Neural cell (in vitro differentiated cells): ENCODE data around the gene APRT. TPM values are rescaled to one million over a fixed set of nuclear protein-coding genes. Genes with fewer than 3 reads are reported as not detected.

Experiments
- H2AFZ ChIP-seq: fragments of 200-600, 300-800 bp; sonication (generic), shearing (Covaris generic); 2 replicates; pipeline ENCODE4 v1.6.0; 2014; ENCODE audit warnings: low read depth, mild to moderate bottlenecking, antibody characterized with exemption, low read length, moderate library complexity
- H3F3A ChIP-seq: fragments of 200-600 bp; shearing (Covaris generic); 2 replicates; pipeline ENCODE4 v1.6.1; 2016; ENCODE audit warnings: mild to moderate bottlenecking, moderate library complexity, mixed read lengths, antibody characterized with exemption, low read length; ENCODE audit not compliant: insufficient read depth, poor library complexity, severe bottlenecking
- H3K27ac ChIP-seq: fragments of 200-600, 300-800 bp; sonication (generic), shearing (Covaris generic); 2 replicates; pipeline ENCODE4 v1.5.1; 2014; ENCODE audit warnings: mild to moderate bottlenecking, low read length, moderate library complexity
- H3K27me3 ChIP-seq: fragments of 300-800, 200-600 bp; sonication (generic), shearing (Covaris generic); 2 replicates; pipeline ENCODE4 v1.6.0; 2014; ENCODE audit warnings: mild to moderate bottlenecking, low read depth, low read length, moderate library complexity; ENCODE audit not compliant: insufficient read depth
- H3K36me3 ChIP-seq: fragments of 300-800, 200-600 bp; sonication (generic), shearing (Covaris generic); 2 replicates; pipeline ENCODE4 v1.5.1; 2014; ENCODE audit warnings: mild to moderate bottlenecking, antibody characterized with exemption, low read length, moderate library complexity; ENCODE audit not compliant: insufficient read depth
- H3K4me2 ChIP-seq: fragments of 300-800, 200-600 bp; sonication (generic), shearing (Covaris generic); 2 replicates; pipeline ENCODE4 v1.6.0; 2014; ENCODE audit warnings: mild to moderate bottlenecking, low read length
- H3K4me3 ChIP-seq: fragments of 300-800, 200-600 bp; sonication (generic), shearing (Covaris generic); 2 replicates; pipeline ENCODE4 v1.5.1; 2014; ENCODE audit warnings: mild to moderate bottlenecking, low read length, moderate library complexity
- H3K79me2 ChIP-seq: fragments of 200-600 bp; shearing (Covaris generic); replicated peaks from 2 replicates; pipeline ENCODE4 v1.6.0; 2014; ENCODE audit warnings: mild to moderate bottlenecking, low read length, moderate library complexity; ENCODE audit not compliant: insufficient read depth
- H3K9ac ChIP-seq: fragments of 300-800, 200-600 bp; sonication (generic), shearing (Covaris generic); 2 replicates; pipeline ENCODE4 v1.6.1; 2016; ENCODE audit warnings: mild to moderate bottlenecking, low read length, mixed read lengths
- H3K9me2 ChIP-seq: fragments of 200-600 bp; shearing (Covaris generic); 2 replicates; pipeline ENCODE4 v1.6.1; 2016; ENCODE audit warnings: mild to moderate bottlenecking, low read length, mixed read lengths; ENCODE audit not compliant: insufficient read depth
- H3K9me3 ChIP-seq: fragments of 200-600, 300-800 bp; sonication (generic), shearing (Covaris generic); 2 replicates; pipeline ENCODE4 v1.6.1; 2016; ENCODE audit warnings: mild to moderate bottlenecking, mixed run types, low read length, moderate library complexity, mixed read lengths
- H4K20me1 ChIP-seq: fragments of 200-600 bp; shearing (Covaris generic); 2 replicates; pipeline ENCODE4 v1.6.1; 2016; ENCODE audit warnings: mild to moderate bottlenecking, mixed run types; ENCODE audit not compliant: insufficient read depth
- CTCF ChIP-seq: fragments of 450-650 bp; IDR thresholded peaks from 2 replicates; pipeline ENCODE4 v1.5.1; 2014; ENCODE audit warnings: antibody characterized with exemption, mild to moderate bottlenecking, moderate library complexity; ENCODE audit not compliant: poor library complexity, severe bottlenecking
- EP300 ChIP-seq: fragments of 450-650 bp; conservative IDR thresholded peaks from 2 replicates; pipeline ENCODE4 v1.6.1; 2014; ENCODE audit warnings: antibody characterized with exemption, mild to moderate bottlenecking, moderate library complexity; ENCODE audit not compliant: poor library complexity, severe bottlenecking
- EZH2 ChIP-seq: fragments of 200-600, 300-800 bp; shearing (Covaris generic), sonication (generic); IDR thresholded peaks from 2 replicates; pipeline ENCODE4 v1.6.1; 2014; ENCODE audit warnings: antibody characterized with exemption, low read length, borderline replicate concordance, mild to moderate bottlenecking; ENCODE audit not compliant: insufficient read depth, poor library complexity, severe bottlenecking
- MXI1 ChIP-seq: fragments of 450-650 bp; conservative IDR thresholded peaks from 2 replicates; pipeline ENCODE4 v1.6.1; 2014; ENCODE audit warnings: antibody characterized with exemption, mild to moderate bottlenecking; ENCODE audit not compliant: poor library complexity, severe bottlenecking
- POLR2AphosphoS5 ChIP-seq: IDR thresholded peaks from 2 replicates; pipeline ENCODE4 v1.6.1; 2012
- RAD21 ChIP-seq: fragments of 450-650 bp; conservative IDR thresholded peaks from 2 replicates; pipeline ENCODE4 v1.6.1; 2014; ENCODE audit warnings: antibody characterized with exemption, mild to moderate bottlenecking, moderate library complexity
- REST ChIP-seq: IDR thresholded peaks from 2 replicates; pipeline ENCODE4 v1.6.1; 2012; ENCODE audit warnings: borderline replicate concordance
- SMC3 ChIP-seq: fragments of 450-650 bp; conservative IDR thresholded peaks from 2 replicates; pipeline ENCODE4 v1.6.1; 2014; ENCODE audit warnings: antibody characterized with exemption, mild to moderate bottlenecking, moderate library complexity; ENCODE audit not compliant: poor library complexity
- TAF1 ChIP-seq: IDR thresholded peaks from 2 replicates; pipeline ENCODE4 v1.6.1; 2012; ENCODE audit warnings: low read depth
- polyA plus RNA-seq: library from polyadenylated mRNA; depleted of rRNA; stranded (reverse); fragments of >200 nt; gene quantifications from 2 replicates; pipeline ENCODE4 v1.2.3, GENCODE V29; 2014

APRT gene
- polyA plus RNA-seq, 1 donor from 2014 or later, result 52.0 TPM

GRCh38 chr16:88841521-88842307, 30.0 kb upstream of the APRT start:
- no peaks in the 10 kb centered on the region for H3K36me3 ChIP-seq
- TF ChIP-seq TAF1, result no peak
- no peak for TF ChIP-seq POLR2AphosphoS5
- TF ChIP-seq RAD21, result no peak
- no peak for TF ChIP-seq CTCF
- TF ChIP-seq EZH2, result no peak
- no peak for TF ChIP-seq REST
- no peak for TF ChIP-seq EP300
- TF ChIP-seq SMC3, result no peak
- no peak for TF ChIP-seq MXI1
- H3K27me3 ChIP-seq, result no peaks in the 10 kb centered on the region
- no peaks in the 10 kb centered on the region for H3K79me2 ChIP-seq
- H3K9me2 ChIP-seq, result no peaks in the 10 kb centered on the region
- H3K27ac ChIP-seq, result no peak overlapping the region
- H3K4me2 ChIP-seq, result no peak overlapping the region
- no peaks in the 10 kb centered on the region for H3K9me3 ChIP-seq
- H2AFZ ChIP-seq, result no peak overlapping the region
- no peak overlapping the region for H3K9ac ChIP-seq
- H4K20me1 ChIP-seq, result no peaks in the 10 kb centered on the region
- no peaks in the 10 kb centered on the region for H3F3A ChIP-seq
- H3K4me3 ChIP-seq, result no peak overlapping the region

- H3K4me3 ChIP-seq, result no peak overlapping the region
- no peaks in the 10 kb centered on the region for H3K36me3 ChIP-seq
- no peak overlapping the region for H2AFZ ChIP-seq
- H3K27me3 ChIP-seq, result no peaks in the 10 kb centered on the region
- no peaks in the 10 kb centered on the region for H3K79me2 ChIP-seq
- no peak overlapping the region for H3K27ac ChIP-seq
- H3K4me2 ChIP-seq, result no peak overlapping the region
- H3K9ac ChIP-seq, result no peak overlapping the region
- no peak for TF ChIP-seq POLR2AphosphoS5
- TF ChIP-seq RAD21, result no peak
- TF ChIP-seq EZH2, result no peak
- no peak for TF ChIP-seq CTCF
- no peak for TF ChIP-seq SMC3
- no peak for TF ChIP-seq REST
- TF ChIP-seq MXI1, result no peak
- no peak for TF ChIP-seq TAF1
- TF ChIP-seq EP300, result no peak
- H4K20me1 ChIP-seq, result no peaks in the 10 kb centered on the region
- H3K9me3 ChIP-seq, result no peaks in the 10 kb centered on the region
- H3K9me2 ChIP-seq, result no peaks in the 10 kb centered on the region
- no peaks in the 10 kb centered on the region for H3F3A ChIP-seq
These were observed 29.0 kb upstream of the APRT start for GRCh38 chr16:88840600-88841215.
